ENCODE data around the gene PPIAL4G.
A peak's percentile ranks its signal among the peaks of the same experiment; 100 is the strongest.
"Not testable (repeated sequence)": the region's sequence is repeated elsewhere in the genome, so short reads cannot be mapped to it uniquely, and the experiment has no call there.

The PPIAL4G gene

GRCh38 chr1:148483029-148483428 lies at the start of gene PPIAL4G:
Gene PPIAL4G, minus strand, starts transcription at chr1:148483302. Its CDS starts 50 bp downstream, at chr1:148483252.
- DNase-seq: not testable (repeated sequence)

- not testable (repeated sequence) for DNase-seq
Observed at GRCh38 chr1:148532158-148532557, 49.1 kb upstream of the PPIAL4G start.

- peak; percentile 38 for DNase-seq
Observed at GRCh38 chr1:148529101-148529567, 46.0 kb upstream of the PPIAL4G start.

GRCh38 chr1:148528591-148528990 lies 45.5 kb upstream of the PPIAL4G start:
- DNase-seq: not testable (repeated sequence)

GRCh38 chr1:148526587-148526986 lies 43.5 kb upstream of the PPIAL4G start:
- DNase-seq: not testable (repeated sequence)

- not testable (repeated sequence) for DNase-seq
Observed at GRCh38 chr1:148523205-148524144, 40.4 kb upstream of the PPIAL4G start.

GRCh38 chr1:148522561-148523204 lies 39.6 kb upstream of the PPIAL4G start:
- DNase-seq: peak; percentile 93

- peak; percentile 93 for DNase-seq
Observed at GRCh38 chr1:148522072-148522471, 39.0 kb upstream of the PPIAL4G start.

- not testable (repeated sequence) for DNase-seq
Observed at GRCh38 chr1:148514310-148514709, 31.2 kb upstream of the PPIAL4G start.

GRCh38 chr1:148512571-148513184 lies 29.6 kb upstream of the PPIAL4G start:
- DNase-seq: not testable (repeated sequence)

GRCh38 chr1:148493933-148494332 lies 10.8 kb upstream of the PPIAL4G start:
- DNase-seq: not testable (repeated sequence)

- DNase-seq: not testable (repeated sequence)
Observed at GRCh38 chr1:148481134-148481533, 2.0 kb downstream of the PPIAL4G start.

- DNase-seq: not testable (repeated sequence)
Observed at GRCh38 chr1:148459694-148460093, 23.4 kb downstream of the PPIAL4G start.

GRCh38 chr1:148458901-148459581 lies 24.1 kb downstream of the PPIAL4G start:
- DNase-seq: not testable (repeated sequence)

GRCh38 chr1:148458398-148458797 lies 24.7 kb downstream of the PPIAL4G start:
- DNase-seq: not testable (repeated sequence)

- not testable (repeated sequence) for DNase-seq
Observed at GRCh38 chr1:148452845-148453244, 30.3 kb downstream of the PPIAL4G start.

GRCh38 chr1:148439654-148440325 lies 43.3 kb downstream of the PPIAL4G start:
- not testable (repeated sequence) for DNase-seq

- DNase-seq: no peak
Observed at GRCh38 chr1:148435406-148435805, 47.7 kb downstream of the PPIAL4G start.

GRCh38 chr1:148434832-148435231 lies 48.3 kb downstream of the PPIAL4G start:
- no peak for DNase-seq

GRCh38 chr1:148432916-148433317 lies 50.2 kb downstream of the PPIAL4G start:
- not testable (repeated sequence) for DNase-seq
